Measurements from ENCODE around the gene PPP1R15B. TPM values are rescaled to one million over a fixed set of nuclear protein-coding genes. Genes with fewer than 3 reads are reported as not detected.
"Not testable (repeated sequence)": the region's sequence is repeated elsewhere in the genome, so short reads cannot be mapped to it uniquely, and the experiment has no call there.

The PPP1R15B gene
- total RNA-seq, 1 donor from 2014 or later = 47.7 TPM

- ATAC-seq (no peak), DNase-seq (no peak)
- TF ChIP-seq CTCF (IDR thresholded peaks at IDR 0.05) = no peak
- no peak overlapping the region for H3K27ac ChIP-seq
- H3K9me3 ChIP-seq = no peaks in the 10 kb centered on the region
- intact Hi-C loops (cut with DNase I) = no loop called here
- H3K4me3 ChIP-seq = no peak overlapping the region
- H3K4me1 ChIP-seq = peaks cover 14% of the 10 kb centered on the region
- H3K27me3 ChIP-seq = no peaks in the 10 kb centered on the region
- peaks cover 90% of the 10 kb centered on the region for H3K36me3 ChIP-seq
Observed at GRCh38 chr1:204429746-204430145, 18.1 kb upstream of the PPP1R15B start.

GRCh38 chr1:204426971-204427701, 15.5 kb upstream of the PPP1R15B start:
- peaks cover 71% of the 10 kb centered on the region for H3K36me3 ChIP-seq
- no peaks in the 10 kb centered on the region for H3K27me3 ChIP-seq
- H3K27ac ChIP-seq = no peak overlapping the region
- no peaks in the 10 kb centered on the region for H3K9me3 ChIP-seq
- H3K4me3 ChIP-seq = no peak overlapping the region
- ATAC-seq = no peak
- H3K4me1 ChIP-seq = peaks cover 13% of the 10 kb centered on the region
- intact Hi-C loops (cut with DNase I) = no loop called here
- no peak for TF ChIP-seq CTCF (IDR thresholded peaks at IDR 0.05)
- DNase-seq = no peak

DNA sequence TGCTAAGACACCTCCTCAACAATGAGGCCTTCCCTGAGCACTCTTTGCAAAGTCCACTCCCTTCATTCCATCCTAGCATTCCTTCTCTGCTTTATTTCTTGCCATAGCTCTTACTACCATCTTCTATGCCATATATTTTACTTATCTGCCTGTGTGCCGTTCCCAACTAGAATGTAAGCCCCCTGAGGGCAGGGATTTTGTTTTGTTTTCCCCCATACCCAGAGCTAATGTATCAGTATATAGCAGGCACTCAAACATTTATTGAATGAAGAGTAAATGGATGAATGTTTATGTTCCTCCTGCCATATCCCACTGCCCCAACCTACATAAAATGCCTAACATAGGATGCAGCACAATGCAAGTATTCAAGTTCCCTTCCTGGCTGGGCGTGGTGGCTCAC, 14.9 kb upstream of the PPP1R15B start:
- intact Hi-C loops (cut with DNase I) = no loop called here

DNA sequence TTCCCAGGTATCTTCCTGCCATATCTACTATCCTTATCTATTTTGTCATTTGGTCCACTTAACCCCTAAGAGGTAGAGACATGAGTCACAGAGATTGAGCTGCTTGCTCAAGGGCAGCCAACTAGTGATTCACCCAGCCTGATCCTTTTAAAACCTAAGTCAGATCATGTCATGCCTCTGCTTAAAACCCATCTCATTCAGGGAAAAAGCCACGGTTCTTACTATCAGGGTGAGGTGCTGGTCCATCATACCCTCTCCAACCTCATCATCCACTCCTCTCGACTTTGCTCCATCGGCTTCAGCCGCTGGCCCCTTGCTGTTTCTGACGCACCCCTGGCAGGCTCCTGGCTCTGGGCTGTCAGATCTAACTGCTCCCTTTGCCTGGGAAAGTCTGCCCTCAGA, 14.4 kb upstream of the PPP1R15B start:
- H3K4me3 ChIP-seq = no peak overlapping the region
- intact Hi-C loops (cut with DNase I) = no loop called here
- peaks cover 7% of the 10 kb centered on the region for H3K4me1 ChIP-seq
- no peak for ATAC-seq
- H3K27me3 ChIP-seq = no peaks in the 10 kb centered on the region
- H3K36me3 ChIP-seq = peaks cover 72% of the 10 kb centered on the region
- no peak for DNase-seq
- no peak for TF ChIP-seq CTCF (IDR thresholded peaks at IDR 0.05)
- H3K9me3 ChIP-seq = no peaks in the 10 kb centered on the region
- H3K27ac ChIP-seq = no peak overlapping the region

More for the DNA sequence above, 14.9 kb upstream of the PPP1R15B start:
- Histone ChIP-seq H3K36me3 (peaks cover 71% of the 10 kb centered on the region), H3K4me1 (peaks cover 11% of the 10 kb centered on the region), H3K27me3 (no peaks in the 10 kb centered on the region), H3K9me3 (no peaks in the 10 kb centered on the region), H3K4me3 (no peak overlapping the region), H3K27ac (no peak overlapping the region)
- DNase-seq = no peak
- no peak for TF ChIP-seq CTCF (IDR thresholded peaks at IDR 0.05)
- ATAC-seq = no peak

DNA sequence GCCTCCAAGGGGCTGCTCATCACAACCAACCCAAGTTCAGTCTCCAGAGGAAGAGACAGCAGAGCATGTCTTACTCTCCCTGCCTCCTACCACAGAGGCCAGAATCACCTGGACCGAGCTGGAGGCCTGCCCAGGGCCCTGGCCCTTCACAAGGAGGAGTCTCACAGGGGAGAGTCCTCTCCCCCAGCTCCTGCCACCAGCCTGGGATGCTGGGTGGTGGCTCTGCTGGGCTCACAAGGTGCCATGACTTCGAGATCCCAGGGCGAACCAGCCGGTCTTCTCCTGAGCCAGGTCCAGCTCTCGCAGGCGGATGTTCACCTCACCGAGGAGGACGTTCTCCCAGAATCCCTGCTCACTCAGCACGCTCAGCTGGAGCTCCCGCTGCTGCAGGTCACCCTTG, 13.0 kb upstream of the PPP1R15B start:
- intact Hi-C loops (cut with DNase I) = no loop called here

DNA sequence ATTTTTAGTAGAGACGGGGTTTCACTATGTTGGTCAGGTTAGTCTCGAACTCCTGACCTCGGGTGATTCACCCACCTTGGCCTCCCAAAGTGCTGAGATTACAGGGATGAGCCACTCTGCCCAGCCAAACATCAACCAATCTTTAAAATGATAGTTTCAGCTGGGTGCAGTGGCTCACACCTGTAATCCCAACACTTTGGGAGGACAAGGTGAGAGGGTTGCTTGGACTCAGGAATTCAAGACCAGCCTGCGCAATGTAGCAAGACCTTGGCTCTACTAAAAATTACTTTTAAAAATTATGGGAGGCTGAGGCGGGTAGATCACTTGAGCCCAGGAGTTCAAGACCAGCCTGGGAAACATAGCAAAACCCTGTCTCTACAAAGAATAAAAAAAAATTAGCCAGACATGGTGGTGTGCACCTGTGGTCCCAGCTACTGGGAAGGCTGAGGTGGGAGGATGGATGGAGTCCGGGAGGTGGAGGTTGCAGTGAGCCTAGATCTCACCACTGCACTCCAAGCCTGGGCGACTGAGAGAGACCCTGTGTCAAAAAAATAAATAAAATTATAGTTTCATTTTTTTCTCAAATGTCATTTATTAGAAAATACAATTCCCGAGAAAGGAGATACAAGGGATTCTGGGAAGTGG, 10.6 kb upstream of the PPP1R15B start:
- H3K27ac ChIP-seq; H3K9me3 ChIP-seq; ATAC-seq; H3K27me3 ChIP-seq; intact Hi-C loops (cut with DNase I); H3K4me3 ChIP-seq; DNase-seq: not testable (repeated sequence)
- Histone ChIP-seq H3K36me3 (peaks cover 43% of the 10 kb centered on the region), H3K4me1 (peaks cover 14% of the 10 kb centered on the region)

More for the DNA sequence above, 13.0 kb upstream of the PPP1R15B start:
- Histone ChIP-seq H3K27me3 (no peaks in the 10 kb centered on the region), H3K4me3 (no peak overlapping the region), H3K4me1 (peaks cover 4% of the 10 kb centered on the region), H3K36me3 (peaks cover 61% of the 10 kb centered on the region), H3K9me3 (no peaks in the 10 kb centered on the region), H3K27ac (no peak overlapping the region)
- TF ChIP-seq CTCF (IDR thresholded peaks at IDR 0.05) = no peak
- ATAC-seq (no peak), DNase-seq (no peak)

All from upper lobe of right lung (tissue), 1 donor.